SW480 (cell line): Measurements from ENCODE around the gene PGAP3.

Experiments
- DNase-seq: peaks from one replicate; pipeline ENCODE4 v3.0.0-alpha.2; 2016; ENCODE audit warnings: low spot score

PGAP3 gene

DNA sequence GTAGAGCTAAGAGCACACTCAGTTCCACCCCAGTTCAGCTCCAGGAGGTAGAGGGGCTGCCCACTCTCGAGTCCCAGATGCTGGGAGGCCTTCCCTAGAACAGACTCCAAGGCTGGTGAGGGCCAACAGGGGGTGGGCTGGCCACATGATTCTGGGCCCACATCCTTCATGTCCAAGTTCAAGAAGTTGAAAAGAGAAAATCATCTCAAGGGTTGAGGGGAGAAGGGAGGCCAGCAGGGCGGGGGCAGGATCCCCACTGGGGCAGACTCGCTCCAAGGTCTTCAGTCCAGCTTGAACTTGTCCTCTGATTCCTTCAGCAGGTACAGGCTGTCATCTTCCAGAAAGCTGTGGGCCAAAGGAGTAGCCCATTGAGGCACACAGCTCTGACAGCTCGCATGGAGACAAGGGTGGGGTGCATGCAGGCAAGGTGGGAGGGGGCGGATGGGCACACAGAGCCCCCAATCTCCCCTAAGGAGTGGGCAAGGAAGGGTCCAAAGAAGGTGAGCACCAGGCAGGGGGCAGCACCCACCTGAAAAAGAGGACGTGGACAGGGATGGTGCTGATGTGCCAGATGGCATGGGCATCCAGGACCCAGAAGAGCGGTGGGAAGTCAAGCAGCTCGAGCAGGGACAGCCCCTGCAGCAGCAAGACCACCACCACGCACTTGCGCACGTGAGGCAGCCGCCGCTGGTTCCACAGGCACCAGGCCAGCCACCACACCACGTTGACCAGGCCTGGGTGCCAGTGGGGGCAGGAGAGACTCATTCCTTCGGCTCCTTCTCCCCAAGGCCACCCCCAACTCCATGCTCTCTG is 15.1 kb downstream of the PGAP3 start:
- no peak for DNase-seq

DNA sequence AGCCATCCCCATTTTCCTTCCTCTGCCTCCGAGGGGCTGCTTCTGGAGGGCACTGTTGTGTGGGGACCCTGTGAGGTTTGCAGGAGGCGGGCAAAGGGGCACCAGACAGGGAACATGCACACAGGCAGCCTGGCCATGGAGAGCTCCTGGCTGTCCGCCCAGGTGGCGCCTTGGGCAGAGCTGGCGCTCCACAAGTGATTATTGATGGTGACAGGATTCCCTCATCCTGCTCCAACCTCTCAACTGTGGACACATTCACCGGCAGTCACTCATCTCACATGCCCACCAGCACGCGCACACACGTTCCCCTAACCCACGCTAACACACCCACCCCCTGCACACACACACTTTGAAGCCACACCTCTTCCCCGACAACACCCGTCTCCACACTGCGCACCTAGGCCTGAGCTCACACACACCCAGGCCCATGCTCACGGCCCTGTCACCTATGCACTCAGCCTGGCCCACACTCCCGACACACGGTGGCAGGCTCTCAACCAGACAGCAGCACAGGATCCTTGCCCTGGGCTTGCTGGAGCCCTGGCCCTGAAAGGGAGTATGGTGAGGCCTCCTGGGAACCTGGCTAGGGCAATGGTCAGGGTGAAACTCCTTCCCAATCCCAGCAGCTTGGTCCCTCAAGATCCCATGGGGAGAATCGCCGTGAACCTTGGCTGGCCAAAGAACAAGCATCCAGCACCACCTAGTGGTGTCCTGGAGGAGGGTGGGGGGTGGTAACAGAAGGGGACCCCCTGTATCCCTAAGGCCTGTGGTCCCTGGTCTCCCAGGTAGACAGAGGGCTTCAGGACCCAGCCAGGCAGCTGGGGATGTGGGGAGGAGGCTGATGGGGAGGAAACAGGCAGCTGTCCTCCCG is 16.0 kb downstream of the PGAP3 start:
- peak; percentile 38 for DNase-seq

- no peak for DNase-seq
These were observed 17.1 kb downstream of the PGAP3 start for GRCh38 chr17:39670746-39671145.

GRCh38 chr17:39669897-39670735 is 17.7 kb downstream of the PGAP3 start:
- DNase-seq = no peak

- DNase-seq = peak; percentile 61
These were observed 19.6 kb downstream of the PGAP3 start, which contains the start of gene PNMT for GRCh38 chr17:39667945-39668924. TSS of gene PNMT (plus strand) at chr17:39668453. CDS start at chr17:39668476, 23 bp downstream.

DNA sequence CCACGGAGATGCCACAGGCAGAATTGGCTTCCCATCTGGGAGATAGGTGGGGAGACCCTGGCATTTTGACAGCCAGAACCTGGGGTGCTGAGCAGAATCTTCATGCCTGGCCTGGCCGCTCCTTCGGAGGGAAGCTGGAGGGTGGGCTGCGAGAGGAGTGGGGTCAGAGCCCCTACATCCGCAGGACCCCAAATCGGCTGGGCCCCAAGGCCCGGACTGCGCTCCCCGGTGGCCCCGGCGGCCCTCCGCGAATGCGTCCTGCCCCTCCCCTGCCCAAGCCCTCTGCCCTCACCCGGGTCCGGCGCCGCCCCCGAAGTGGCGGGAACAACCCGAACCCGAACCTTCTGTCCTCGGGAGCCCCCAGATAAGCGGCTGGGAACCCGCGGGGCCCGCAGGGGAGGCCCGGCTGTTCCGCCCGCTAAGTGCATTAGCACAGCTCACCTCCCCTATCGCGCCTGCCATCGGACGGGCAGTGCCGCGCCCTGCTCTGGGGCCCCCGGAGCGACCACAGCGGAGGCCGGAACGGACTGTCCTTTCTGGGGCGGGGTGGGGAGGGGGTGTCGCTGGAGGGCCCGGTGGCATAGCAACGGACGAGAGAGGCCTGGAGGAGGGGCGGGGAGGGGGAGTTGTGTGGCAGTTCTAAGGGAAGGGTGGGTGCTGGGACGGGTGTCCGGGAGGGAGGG is 20.5 kb downstream of the PGAP3 start:
- peak; percentile 25 for DNase-seq

DNA sequence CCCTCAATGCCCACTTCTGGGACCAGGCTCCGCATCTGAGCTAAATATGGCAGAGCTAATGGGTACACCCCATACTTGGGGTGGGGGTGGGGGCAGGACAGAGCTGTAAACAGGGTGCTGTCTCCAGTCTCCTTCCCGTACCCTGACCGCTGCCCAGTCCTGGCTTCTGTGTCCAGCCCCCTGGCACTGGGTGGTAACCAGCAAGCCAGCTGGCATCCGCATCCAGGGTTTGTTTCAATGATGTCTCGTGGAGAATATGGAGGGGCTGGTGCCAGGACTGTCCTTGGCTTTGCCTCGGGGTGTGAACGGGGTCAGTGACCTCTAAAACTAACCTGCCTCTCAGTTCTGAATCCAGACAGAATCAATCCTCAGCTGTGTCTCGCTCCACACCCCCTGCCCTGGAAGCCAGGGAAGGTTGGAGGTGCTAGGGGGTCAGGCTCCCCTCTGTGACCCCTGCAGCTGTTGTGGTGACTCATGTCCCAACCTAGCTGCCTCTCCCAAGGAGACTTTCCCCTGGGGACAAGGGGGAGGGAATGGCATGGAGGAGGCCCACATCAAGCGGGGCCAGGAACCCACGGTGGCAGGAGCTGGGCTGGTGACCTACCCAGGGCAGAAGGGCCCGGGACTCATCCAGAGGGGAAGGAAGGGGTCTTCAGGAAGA is 21.1 kb downstream of the PGAP3 start:
- no peak for DNase-seq

- DNase-seq = no peak
These were observed 21.6 kb downstream of the PGAP3 start for GRCh38 chr17:39666231-39666600.

GRCh38 chr17:39665642-39666224 is 22.1 kb downstream of the PGAP3 start:
- peak; percentile 34 for DNase-seq

DNA sequence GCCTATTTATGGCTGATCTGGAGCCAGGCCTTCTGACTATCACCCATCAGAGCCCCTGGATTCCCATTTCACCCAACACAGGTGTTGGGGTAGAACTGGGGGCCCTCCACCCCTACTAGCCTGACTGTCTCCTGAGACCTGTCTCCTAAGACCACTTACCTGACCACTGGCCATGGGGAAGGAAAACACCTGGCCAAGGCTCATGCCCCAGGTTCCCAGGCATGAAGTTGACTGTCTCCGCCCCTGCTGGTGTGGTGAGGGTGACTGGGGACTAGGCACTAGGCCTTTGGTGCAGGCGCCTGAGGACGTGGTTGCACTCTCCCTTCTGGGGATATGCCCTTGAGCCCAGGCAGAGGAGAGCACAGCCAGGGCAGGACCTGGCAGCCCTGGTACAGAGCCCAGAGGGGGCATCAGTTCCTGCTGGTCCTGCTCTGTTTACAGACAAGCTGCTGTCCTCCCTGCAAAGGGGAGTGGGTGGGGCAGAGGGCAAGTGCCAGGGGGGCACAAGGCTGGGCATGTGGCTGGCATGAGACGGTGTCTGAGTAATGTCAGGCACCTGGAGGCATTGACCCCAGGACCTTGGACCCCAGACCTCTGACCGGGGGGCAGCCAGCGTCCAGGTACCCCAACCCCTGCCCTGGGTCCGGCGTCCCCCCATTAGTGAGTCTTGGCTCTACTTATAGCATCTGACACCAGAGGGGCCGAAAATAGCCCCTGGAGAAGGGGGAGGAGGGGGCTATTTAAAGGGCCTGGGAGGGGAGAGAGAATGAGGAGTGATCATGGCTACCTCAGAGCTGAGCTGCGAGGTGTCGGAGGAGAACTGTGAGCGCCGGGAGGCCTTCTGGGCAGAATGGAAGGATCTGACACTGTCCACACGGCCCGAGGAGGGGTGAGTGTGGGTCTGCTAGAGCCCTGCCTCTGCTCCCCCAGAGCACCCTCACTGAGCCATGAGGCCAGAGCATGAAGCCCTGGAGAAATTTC is 23.0 kb downstream of the PGAP3 start, which contains the start of gene TCAP:
TSS of gene TCAP (plus strand) at position 769 of the 981 bp plus-strand sequence. CDS start at position 780, 11 bp downstream.
- DNase-seq = no peak

- peak; percentile 23 for DNase-seq
These were observed 23.9 kb downstream of the PGAP3 start for GRCh38 chr17:39663688-39664580.

GRCh38 chr17:39663340-39663687 is 24.5 kb downstream of the PGAP3 start:
- no peak for DNase-seq

- no peak for DNase-seq
These were observed 25.1 kb downstream of the PGAP3 start for GRCh38 chr17:39662551-39663339.

- DNase-seq = no peak
These were observed 25.9 kb downstream of the PGAP3 start for GRCh38 chr17:39661744-39662541.
